ENCODE measurements around the gene GPR31. TPM values are rescaled to one million over a fixed set of nuclear protein-coding genes. Genes with fewer than 3 reads are reported as not detected.
A peak's percentile ranks its signal among the peaks of the same experiment; 100 is the strongest.

The GPR31 gene
- total RNA-seq, 1 donor from 2014 or later = not detected

GRCh38 chr6:167111597-167111996 lies 46.2 kb downstream of the GPR31 start:
- no peak for TF ChIP-seq CTCF (IDR thresholded peaks at IDR 0.05)
- ATAC-seq = no peak
- Histone ChIP-seq H3K4me3 (peak overlapping the region; percentile 10), H3K4me1 (no peaks in the 10 kb centered on the region), H3K9me3 (no peaks in the 10 kb centered on the region), H3K27me3 (no peaks in the 10 kb centered on the region), H3K27ac (no peak overlapping the region), H3K36me3 (no peaks in the 10 kb centered on the region)
- intact Hi-C loops (cut with DNase I) = no loop called here
- DNase-seq = no peak

GRCh38 chr6:167109651-167110050 lies 48.1 kb downstream of the GPR31 start:
- TF ChIP-seq CTCF (IDR thresholded peaks at IDR 0.05) = no peak
- no peaks in the 10 kb centered on the region for H3K27me3 ChIP-seq
- intact Hi-C loops (cut with DNase I) = no loop called here

GRCh38 chr6:167108278-167108677 lies 49.5 kb downstream of the GPR31 start:
- no peak overlapping the region for H3K27ac ChIP-seq
- no peak for TF ChIP-seq CTCF (IDR thresholded peaks at IDR 0.05)
- H3K4me1 ChIP-seq = no peaks in the 10 kb centered on the region
- ATAC-seq (no peak), DNase-seq (no peak)
- intact Hi-C loops (cut with DNase I) = no loop called here
- H3K27me3 ChIP-seq = no peaks in the 10 kb centered on the region
- H3K36me3 ChIP-seq = no peaks in the 10 kb centered on the region
- no peaks in the 10 kb centered on the region for H3K9me3 ChIP-seq
- H3K4me3 ChIP-seq = no peak overlapping the region

More at GRCh38 chr6:167109651-167110050, 48.1 kb downstream of the GPR31 start:
- H3K36me3 ChIP-seq = no peaks in the 10 kb centered on the region
- DNase-seq (no peak), ATAC-seq (no peak)
- no peaks in the 10 kb centered on the region for H3K9me3 ChIP-seq
- no peak overlapping the region for H3K27ac ChIP-seq
- no peaks in the 10 kb centered on the region for H3K4me1 ChIP-seq
- H3K4me3 ChIP-seq = no peak overlapping the region

- DNase-seq (no peak), ATAC-seq (no peak)
- Histone ChIP-seq H3K9me3 (no peaks in the 10 kb centered on the region), H3K4me3 (no peak overlapping the region), H3K36me3 (no peaks in the 10 kb centered on the region), H3K4me1 (no peaks in the 10 kb centered on the region), H3K27ac (no peak overlapping the region), H3K27me3 (no peaks in the 10 kb centered on the region)
- TF ChIP-seq CTCF (IDR thresholded peaks at IDR 0.05) = no peak
- intact Hi-C loops (cut with DNase I) = no loop called here
These were observed 50.0 kb downstream of the GPR31 start for GRCh38 chr6:167107787-167108186.

GRCh38 chr6:167106406-167106805 lies 51.4 kb downstream of the GPR31 start:
- DNase-seq = no peak
- Histone ChIP-seq H3K4me1 (no peaks in the 10 kb centered on the region), H3K27ac (no peak overlapping the region), H3K27me3 (no peaks in the 10 kb centered on the region), H3K4me3 (no peak overlapping the region), H3K36me3 (no peaks in the 10 kb centered on the region), H3K9me3 (no peaks in the 10 kb centered on the region)
- intact Hi-C loops (cut with DNase I) = no loop called here
- no peak for ATAC-seq
- no peak for TF ChIP-seq CTCF (IDR thresholded peaks at IDR 0.05)

Other genes starting within 250 kb of the GPR31 start
- gene RNASET2, start 201.4 kb downstream of the GPR31 start, total RNA-seq = 73.1 TPM
- gene CEP43, start 158.6 kb downstream of the GPR31 start, total RNA-seq = 10.7 TPM
- gene CCR6, start 34.9 kb downstream of the GPR31 start, total RNA-seq = 1.4 TPM
- not detected for gene UNC93A, start 133.3 kb upstream of the GPR31 start, total RNA-seq
- not detected for gene TTLL2, start 167.1 kb upstream of the GPR31 start, total RNA-seq

Measured in upper lobe of right lung (tissue), 1 donor.